ENCODE measurements around the gene CABLES1. TPM values are rescaled to one million over a fixed set of nuclear protein-coding genes. Genes with fewer than 3 reads are reported as not detected.

CABLES1 gene
- total and polyA plus RNA-seq, 2 experiments from 2014 or later, result 7.2 to 10.8 TPM

- H3K27me3 ChIP-seq, result no peaks in the 10 kb centered on the region
- no peaks in the 10 kb centered on the region for H3K79me2 ChIP-seq
- H3K4me3 ChIP-seq, result no peak overlapping the region
- H2AFZ ChIP-seq, result no peak overlapping the region
- DNase-seq (ENCODE audit: low spot score), result no peak
- no peaks in the 10 kb centered on the region for H3K9me3 ChIP-seq (ENCODE audit: low read depth)
- H3K4me2 ChIP-seq, result no peak overlapping the region
- WGBS (ENCODE audit: low lambda C conversion rate, missing lambda C conversion rate), result 97% methylated on average over 10 of the region's 10 CpGs
- TF ChIP-seq CTCF (IDR thresholded peaks at IDR 0.05; ENCODE audit: poor library complexity) (no peak), EZH2phosphoT487 (IDR thresholded peaks at IDR 0.05; ENCODE audit: low read depth, severe bottlenecking, unreplicated experiment) (no peak)
- H4K20me1 ChIP-seq (ENCODE audit: insufficient read depth, poor library complexity, severe bottlenecking), result no peaks in the 10 kb centered on the region
- H3K9me2 ChIP-seq (replicated peaks; ENCODE audit: insufficient read depth), result no peaks in the 10 kb centered on the region
- H3K27ac ChIP-seq, result no peak overlapping the region
- H3K36me3 ChIP-seq (replicated peaks; ENCODE audit: insufficient read depth, low read depth), result no peaks in the 10 kb centered on the region
- H3K4me1 ChIP-seq (ENCODE audit: insufficient read depth), result no peaks in the 10 kb centered on the region
Observed at GRCh38 chr18:23247331-23247730, 112.0 kb downstream of the CABLES1 start.

GRCh38 chr18:23247896-23248295 is 112.6 kb downstream of the CABLES1 start:
- Histone ChIP-seq H2AFZ (no peak overlapping the region), H3K4me3 (no peak overlapping the region), H3K4me2 (no peak overlapping the region), H3K36me3 (replicated peaks; ENCODE audit: insufficient read depth, low read depth) (no peaks in the 10 kb centered on the region), H3K9me3 (ENCODE audit: low read depth) (no peaks in the 10 kb centered on the region), H3K27ac (no peak overlapping the region), H3K79me2 (no peaks in the 10 kb centered on the region), H3K4me1 (ENCODE audit: insufficient read depth) (no peaks in the 10 kb centered on the region), H3K9me2 (replicated peaks; ENCODE audit: insufficient read depth) (no peaks in the 10 kb centered on the region), H3K27me3 (no peaks in the 10 kb centered on the region), H4K20me1 (ENCODE audit: insufficient read depth, poor library complexity, severe bottlenecking) (no peaks in the 10 kb centered on the region)
- 98% methylated on average over 14 of the region's 14 CpGs for WGBS (ENCODE audit: low lambda C conversion rate, missing lambda C conversion rate)
- TF ChIP-seq CTCF (IDR thresholded peaks at IDR 0.05; ENCODE audit: poor library complexity), result no peak
- no peak for TF ChIP-seq EZH2phosphoT487 (IDR thresholded peaks at IDR 0.05; ENCODE audit: low read depth, severe bottlenecking, unreplicated experiment)
- no peak for TF ChIP-seq EZH2 (IDR thresholded peaks at IDR 0.05; ENCODE audit: borderline replicate concordance)
- no peak for DNase-seq (ENCODE audit: low spot score)

- TF ChIP-seq EZH2phosphoT487 (IDR thresholded peaks at IDR 0.05; ENCODE audit: low read depth, severe bottlenecking, unreplicated experiment) (no peak), CTCF (IDR thresholded peaks at IDR 0.05; ENCODE audit: poor library complexity) (no peak), EZH2 (IDR thresholded peaks at IDR 0.05; ENCODE audit: borderline replicate concordance) (no peak)
- no peaks in the 10 kb centered on the region for H3K4me1 ChIP-seq (ENCODE audit: insufficient read depth)
- H3K27me3 ChIP-seq, result no peaks in the 10 kb centered on the region
- no peak overlapping the region for H3K4me3 ChIP-seq
- H3K9me3 ChIP-seq (ENCODE audit: low read depth), result no peaks in the 10 kb centered on the region
- H4K20me1 ChIP-seq (ENCODE audit: insufficient read depth, poor library complexity, severe bottlenecking), result no peaks in the 10 kb centered on the region
- no peak overlapping the region for H3K4me2 ChIP-seq
- no peak for DNase-seq (ENCODE audit: low spot score)
- no peaks in the 10 kb centered on the region for H3K9me2 ChIP-seq (replicated peaks; ENCODE audit: insufficient read depth)
- no peaks in the 10 kb centered on the region for H3K36me3 ChIP-seq (replicated peaks; ENCODE audit: insufficient read depth, low read depth)
- H3K79me2 ChIP-seq, result no peaks in the 10 kb centered on the region
- 100% methylated on average over 2 of the region's 2 CpGs for WGBS (ENCODE audit: low lambda C conversion rate, missing lambda C conversion rate)
- no peak overlapping the region for H2AFZ ChIP-seq
- H3K27ac ChIP-seq, result no peak overlapping the region
Observed at GRCh38 chr18:23248826-23249225, 113.5 kb downstream of the CABLES1 start.

- Histone ChIP-seq H2AFZ (no peak overlapping the region), H4K20me1 (ENCODE audit: insufficient read depth, poor library complexity, severe bottlenecking) (no peaks in the 10 kb centered on the region), H3K36me3 (replicated peaks; ENCODE audit: insufficient read depth, low read depth) (no peaks in the 10 kb centered on the region), H3K27ac (no peak overlapping the region), H3K9me2 (replicated peaks; ENCODE audit: insufficient read depth) (no peaks in the 10 kb centered on the region), H3K4me2 (no peak overlapping the region), H3K79me2 (no peaks in the 10 kb centered on the region), H3K4me1 (ENCODE audit: insufficient read depth) (no peaks in the 10 kb centered on the region), H3K27me3 (no peaks in the 10 kb centered on the region), H3K9me3 (ENCODE audit: low read depth) (no peaks in the 10 kb centered on the region), H3K4me3 (no peak overlapping the region)
- TF ChIP-seq EZH2phosphoT487 (IDR thresholded peaks at IDR 0.05; ENCODE audit: low read depth, severe bottlenecking, unreplicated experiment) (no peak), CTCF (IDR thresholded peaks at IDR 0.05; ENCODE audit: poor library complexity) (no peak), EZH2 (IDR thresholded peaks at IDR 0.05; ENCODE audit: borderline replicate concordance) (no peak)
- no peak for DNase-seq (ENCODE audit: low spot score)
- 90% methylated on average over 7 of the region's 7 CpGs for WGBS (ENCODE audit: low lambda C conversion rate, missing lambda C conversion rate)
Observed at GRCh38 chr18:23249348-23249747, 114.1 kb downstream of the CABLES1 start.
